NCI-H510A (cell line): ENCODE data around the gene UGT3A2.

ENCODE experiments used
- DNase-seq: peaks from one replicate; lab custom pipeline; 2025; lab: John Stamatoyannopoulos, UW

Gene UGT3A2

GRCh38 chr5:36066540-36067210 is at the start of gene UGT3A2:
TSS of gene UGT3A2 (minus strand) at chr5:36066882. CDS start at chr5:36066789, 93 bp downstream.
- no peak for DNase-seq

GRCh38 chr5:36111238-36111637 is 44.6 kb upstream of the UGT3A2 start:
- no peak for DNase-seq

DNA sequence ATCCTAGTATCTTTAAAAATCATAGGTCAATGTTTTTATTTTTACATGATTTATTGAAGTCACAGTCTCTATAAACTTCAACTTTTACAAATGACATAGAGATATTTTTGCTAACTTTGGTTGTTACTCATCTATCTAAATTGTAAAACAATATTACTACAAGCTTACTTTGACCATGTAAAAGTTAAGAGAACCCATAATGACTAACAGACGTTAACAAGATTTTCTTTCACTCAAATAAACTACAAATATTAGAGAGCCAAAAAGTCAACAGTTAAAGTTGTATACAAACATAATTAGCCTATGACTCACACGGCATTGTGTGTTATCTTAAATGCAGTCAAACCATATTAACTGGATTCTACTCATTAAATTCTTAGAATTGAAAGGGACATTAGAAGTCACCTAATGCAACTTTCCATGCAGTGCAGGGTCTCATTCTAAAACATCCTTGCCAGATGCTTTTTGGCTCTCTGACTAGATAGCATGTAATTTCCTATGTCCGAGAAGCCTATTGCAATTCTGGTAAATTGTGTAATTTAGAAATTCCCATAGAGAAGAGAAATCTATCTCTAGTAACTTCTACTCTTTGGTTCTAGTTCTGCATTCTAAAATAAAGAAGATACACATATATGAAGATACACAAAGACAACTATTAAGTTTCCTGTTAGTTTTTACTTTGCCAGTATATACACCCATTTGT is 42.2 kb upstream of the UGT3A2 start:
- DNase-seq: no peak

DNA sequence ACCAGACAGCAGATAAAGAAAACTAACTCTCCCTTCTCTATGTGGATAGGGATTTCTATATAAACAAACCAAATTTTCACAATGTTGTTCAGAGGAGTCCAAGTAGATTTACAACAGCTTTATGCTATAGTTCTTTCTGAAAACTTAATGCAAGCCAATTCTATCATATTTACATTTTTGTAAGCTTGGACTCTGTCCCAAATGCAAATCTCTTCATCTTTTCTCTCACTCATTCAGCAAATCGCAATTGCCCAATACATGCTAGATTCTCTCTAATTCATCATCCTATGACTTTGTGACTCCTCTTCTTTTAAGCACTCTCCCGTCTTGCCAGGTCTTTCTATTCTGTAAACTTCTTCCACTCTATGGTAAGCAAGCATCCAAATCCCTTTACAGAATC is 39.1 kb upstream of the UGT3A2 start:
- no peak for DNase-seq

GRCh38 chr5:36099748-36100147 is 33.1 kb upstream of the UGT3A2 start:
- DNase-seq: no peak

GRCh38 chr5:36096486-36096885 is 29.8 kb upstream of the UGT3A2 start:
- DNase-seq: no peak

DNA sequence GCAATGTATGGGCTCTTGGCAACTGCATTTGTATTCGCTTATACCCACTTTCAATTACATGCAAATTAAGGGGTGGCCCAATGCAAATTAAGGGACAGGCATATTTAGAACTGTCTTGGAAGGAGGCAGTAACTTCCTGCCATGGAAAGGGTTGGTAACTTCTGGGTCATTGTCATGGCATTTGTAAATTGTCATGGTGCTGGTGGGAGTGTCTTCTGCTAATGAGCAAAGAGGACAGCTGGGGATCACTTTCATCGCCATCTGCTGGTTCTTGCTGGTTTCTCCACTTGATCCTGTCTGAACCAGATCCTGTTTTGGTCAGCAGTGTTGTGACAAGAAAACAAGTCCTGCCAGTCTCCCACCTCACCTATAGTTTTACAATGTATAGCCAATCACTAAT is 23.3 kb upstream of the UGT3A2 start:
- DNase-seq: peak; percentile 6

GRCh38 chr5:36079200-36079781 is 12.6 kb upstream of the UGT3A2 start:
- peak; percentile 2 for DNase-seq

DNA sequence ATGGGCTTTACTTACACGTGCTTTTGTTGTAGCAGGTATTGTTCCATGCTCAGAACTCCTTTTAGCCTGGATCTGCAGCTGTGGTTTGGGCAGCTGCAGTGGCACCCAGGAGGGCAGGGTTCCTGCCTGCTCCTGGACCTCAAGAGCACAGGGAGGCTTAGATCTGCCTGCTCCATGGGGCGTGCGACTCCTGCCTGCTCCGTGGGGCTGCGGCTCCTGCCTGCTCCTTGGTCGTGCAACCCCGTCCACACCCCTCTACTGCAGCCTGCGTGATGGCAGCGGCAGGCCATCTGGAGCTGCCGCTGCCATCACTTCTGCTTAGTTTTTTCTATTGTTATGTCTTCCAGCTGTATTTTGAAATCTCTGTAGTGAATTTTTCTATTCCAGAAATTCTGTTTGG is 11.7 kb upstream of the UGT3A2 start:
- no peak for DNase-seq

DNA sequence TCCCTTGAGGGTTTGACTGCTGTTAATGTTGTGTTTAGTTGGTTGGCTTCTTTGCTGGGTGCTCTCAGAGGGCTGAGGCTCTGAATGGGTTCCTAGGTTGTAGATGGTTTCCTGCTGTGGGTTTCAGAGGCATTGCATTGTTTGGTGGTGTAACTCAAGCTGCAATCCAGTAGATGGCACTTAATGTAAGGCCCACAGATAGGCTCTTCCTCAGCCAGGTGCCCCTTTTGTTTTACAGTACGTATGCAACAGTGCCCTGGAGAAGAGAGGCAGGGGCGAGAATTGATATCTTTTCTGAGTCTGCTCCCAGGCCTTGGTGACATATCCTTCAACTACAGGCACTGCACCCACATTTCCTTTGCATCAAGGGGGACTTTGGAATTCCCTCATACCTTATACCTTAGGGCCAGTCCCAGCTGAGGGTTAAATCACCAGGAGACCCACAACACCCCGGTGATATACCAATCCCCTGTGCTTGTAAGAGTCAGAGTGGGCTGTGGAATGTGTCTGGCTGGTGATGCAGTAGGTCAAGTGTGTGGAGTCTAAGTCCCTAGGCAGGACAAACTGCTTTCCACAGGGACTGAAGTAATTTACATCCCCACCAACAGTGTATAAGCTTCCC is 7.0 kb upstream of the UGT3A2 start:
- peak; percentile 1 for DNase-seq

DNA sequence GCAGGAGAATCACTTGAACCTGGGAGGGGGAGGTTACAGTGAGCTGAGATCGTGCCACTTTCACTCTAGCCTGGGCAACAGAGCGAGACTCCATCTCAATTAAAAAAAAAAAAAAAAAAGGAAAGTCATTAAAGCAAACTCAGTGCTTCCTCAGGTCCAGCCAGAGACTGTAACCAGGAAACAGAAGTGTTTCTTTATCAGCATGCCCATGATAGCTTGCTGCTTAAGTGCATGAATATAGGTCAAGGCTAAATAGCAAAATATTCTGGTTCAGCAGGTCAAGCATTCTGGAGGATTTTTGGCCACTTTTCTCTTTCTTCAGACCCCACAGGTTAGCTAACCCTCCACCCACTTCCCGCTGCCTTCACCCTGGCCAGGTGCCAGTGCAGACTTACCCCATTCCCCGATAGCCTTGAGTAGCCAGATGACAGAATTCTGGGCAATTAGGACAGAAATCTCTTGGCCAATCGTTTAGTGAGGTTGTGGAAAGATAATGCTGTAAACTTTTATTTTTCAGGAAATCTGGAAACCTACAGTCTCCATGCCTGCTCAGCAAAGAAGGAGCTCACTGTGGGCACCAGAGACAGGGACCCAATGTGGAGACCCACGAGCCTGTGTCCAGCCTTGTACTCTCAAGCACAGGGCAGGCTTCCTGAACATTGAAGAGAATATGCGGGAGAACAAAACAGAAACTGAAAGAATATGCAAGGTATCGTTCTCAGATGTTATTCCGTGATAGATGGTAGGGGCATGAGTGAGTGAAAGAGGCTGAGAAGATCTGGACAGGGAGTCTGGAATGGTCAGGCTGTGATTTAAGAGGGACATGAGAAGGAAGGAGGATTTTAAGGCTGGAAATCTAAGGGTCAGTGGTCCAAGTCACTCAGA is 4.2 kb upstream of the UGT3A2 start:
- no peak for DNase-seq

GRCh38 chr5:36068751-36069281 is 2.1 kb upstream of the UGT3A2 start:
- no peak for DNase-seq

- no peak for DNase-seq
Measured at GRCh38 chr5:36066001-36066539, 612 bp downstream of the UGT3A2 start.

GRCh38 chr5:36060420-36060887 is 6.2 kb downstream of the UGT3A2 start:
- no peak for DNase-seq

- no peak for DNase-seq
Measured at GRCh38 chr5:36059571-36060419, 6.9 kb downstream of the UGT3A2 start.

DNA sequence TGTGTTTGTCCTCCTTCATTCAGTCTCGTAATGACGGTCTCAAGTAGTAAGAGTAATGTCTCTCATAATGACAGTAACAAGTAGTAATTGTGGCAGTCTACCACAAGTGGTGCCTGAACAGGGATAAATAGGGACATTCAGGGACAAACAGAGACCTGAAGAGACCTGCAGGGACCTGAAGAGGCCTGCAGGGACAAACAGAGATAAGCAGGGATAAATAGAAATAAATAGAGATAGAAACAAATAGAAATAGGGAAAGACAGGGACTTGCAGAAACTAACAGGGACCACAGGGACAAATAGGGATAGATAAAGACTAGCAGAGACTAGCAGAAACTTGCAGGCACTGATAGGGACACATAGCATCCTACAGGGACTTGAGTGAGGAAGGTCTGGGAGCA is 7.9 kb downstream of the UGT3A2 start:
- no peak for DNase-seq

- no peak for DNase-seq
Measured at GRCh38 chr5:36057386-36057785, 9.3 kb downstream of the UGT3A2 start.

GRCh38 chr5:36056422-36056821 is 10.3 kb downstream of the UGT3A2 start:
- DNase-seq: no peak

DNA sequence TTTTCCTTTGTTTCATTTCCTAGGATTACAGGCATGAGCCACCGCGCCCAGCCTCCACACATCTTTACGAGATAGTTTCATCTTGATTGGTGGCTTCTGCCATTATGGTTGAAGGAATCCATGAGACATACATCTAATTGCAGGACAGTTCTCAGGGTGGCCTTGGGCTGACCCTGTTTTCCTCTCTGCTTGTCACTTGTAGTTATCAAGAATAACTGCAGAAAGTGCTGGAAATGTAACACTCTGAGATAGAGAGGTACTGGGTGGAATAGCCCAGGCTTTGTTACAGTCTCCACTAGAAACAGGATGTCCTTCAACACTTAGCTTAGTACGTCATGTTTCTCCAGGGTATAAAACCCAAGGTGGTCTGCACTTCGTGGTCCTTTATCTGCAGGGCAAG is 10.7 kb downstream of the UGT3A2 start:
- no peak for DNase-seq

DNA sequence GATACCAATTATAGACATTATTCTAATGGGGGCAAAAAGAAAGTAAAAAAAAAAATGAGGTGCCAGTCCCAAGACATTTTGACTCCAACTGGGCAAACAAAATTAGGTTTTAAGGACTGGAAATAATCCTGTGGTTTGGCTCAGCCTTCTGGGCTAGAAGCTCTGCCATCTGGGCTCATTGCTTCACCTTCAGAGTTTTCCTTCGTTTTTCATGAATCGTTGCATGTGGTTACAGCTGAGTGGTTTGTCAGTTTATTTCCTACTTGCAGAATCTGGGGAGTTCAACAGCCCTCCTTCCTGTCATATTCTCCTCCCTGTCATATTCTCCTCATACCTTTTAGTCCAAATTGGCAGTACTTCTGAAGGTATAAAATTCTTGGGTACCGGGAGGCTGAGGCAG is 12.0 kb downstream of the UGT3A2 start:
- DNase-seq: no peak
